NB4 (cell line): ENCODE results near the gene ARHGAP26.

ENCODE experiments used
- DNase-seq: peaks from one replicate; pipeline ENCODE4 v3.0.0; 2010; ENCODE audit warnings: low read depth
- H3K4me3 ChIP-seq: one replicate; pipeline ENCODE4 v1.5.1; 2011; ENCODE audit warnings: mild to moderate bottlenecking, low read depth, low read length, moderate library complexity
- CTCF ChIP-seq: IDR thresholded peaks from one replicate; pipeline ENCODE4 v1.5.1; 2012; ENCODE audit warnings: low read depth, low read length
- MYC ChIP-seq: IDR thresholded peaks from 2 replicates; pipeline ENCODE4 v1.6.1; 2011; ENCODE audit warnings: low read depth, low read length
- POLR2A ChIP-seq: IDR thresholded peaks from 2 replicates; pipeline ENCODE4 v1.6.1; 2011; ENCODE audit warnings: mild to moderate bottlenecking; ENCODE audit not compliant: insufficient read length; ENCODE audit errors: extremely low read depth
- TF ChIP-seq, protein P1 (sequence below): IDR thresholded peaks from 2 replicates; pipeline ENCODE4 v1.6.1; 2011; ENCODE audit warnings: low read depth, low read length

Gene ARHGAP26

DNA sequence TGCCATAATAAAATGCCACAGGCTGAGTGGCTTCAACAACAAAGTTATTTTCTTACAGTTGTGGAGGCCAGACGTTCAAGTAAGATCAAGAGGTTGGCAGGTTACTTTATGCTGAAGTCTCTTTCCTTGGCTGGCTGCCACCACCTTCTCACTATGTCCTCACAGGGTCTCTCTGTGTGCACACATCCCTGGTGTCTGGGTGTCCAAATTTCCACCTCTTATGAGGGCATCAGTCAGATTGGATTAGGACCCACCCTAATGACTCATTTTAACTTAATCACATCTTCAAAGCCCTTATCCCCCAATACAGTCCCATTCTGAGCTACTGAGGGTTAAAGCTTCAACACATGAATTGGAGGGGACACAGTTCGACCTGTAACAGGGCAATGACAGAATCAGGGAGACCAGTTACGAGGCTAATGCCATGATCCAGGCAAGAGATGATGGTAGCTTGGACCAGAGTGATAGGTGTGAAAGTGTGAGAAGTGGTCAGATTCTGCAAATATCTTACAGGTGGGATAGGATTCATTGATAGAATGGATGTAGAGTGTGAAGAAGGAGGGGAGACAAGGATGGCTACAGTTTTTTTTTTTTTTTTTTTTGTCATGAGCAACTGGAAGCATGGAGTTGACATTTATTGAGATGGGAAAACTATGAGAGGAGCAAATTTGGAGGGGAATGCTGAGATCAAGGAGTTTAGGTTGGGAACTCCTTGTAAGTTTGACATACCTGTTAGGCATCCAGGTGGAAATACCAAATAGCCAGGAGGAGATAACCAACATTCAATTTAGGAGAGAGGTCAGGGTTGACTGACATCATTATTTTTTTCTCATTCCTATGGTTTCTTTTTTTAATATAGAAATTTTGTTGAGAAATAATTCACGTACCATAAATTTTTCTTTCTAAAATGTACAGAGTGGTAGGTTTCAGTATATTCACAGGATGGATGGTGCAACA, 44.7 kb upstream of the ARHGAP26 start:
- no peak for DNase-seq
- TF ChIP-seq, protein P1, sequence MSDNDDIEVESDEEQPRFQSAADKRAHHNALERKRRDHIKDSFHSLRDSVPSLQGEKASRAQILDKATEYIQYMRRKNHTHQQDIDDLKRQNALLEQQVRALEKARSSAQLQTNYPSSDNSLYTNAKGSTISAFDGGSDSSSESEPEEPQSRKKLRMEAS = no peak
- TF ChIP-seq MYC (no peak), POLR2A (no peak), CTCF (no peak)
- H3K4me3 ChIP-seq = no peak overlapping the region

- no peak for TF ChIP-seq CTCF
- no peak for TF ChIP-seq POLR2A
- TF ChIP-seq, protein P1 = no peak
- no peak for TF ChIP-seq MYC
- H3K4me3 ChIP-seq = no peak overlapping the region
- peak; percentile 76 for DNase-seq
These were observed 43.9 kb upstream of the ARHGAP26 start for GRCh38 chr5:142726188-142726731.

DNA sequence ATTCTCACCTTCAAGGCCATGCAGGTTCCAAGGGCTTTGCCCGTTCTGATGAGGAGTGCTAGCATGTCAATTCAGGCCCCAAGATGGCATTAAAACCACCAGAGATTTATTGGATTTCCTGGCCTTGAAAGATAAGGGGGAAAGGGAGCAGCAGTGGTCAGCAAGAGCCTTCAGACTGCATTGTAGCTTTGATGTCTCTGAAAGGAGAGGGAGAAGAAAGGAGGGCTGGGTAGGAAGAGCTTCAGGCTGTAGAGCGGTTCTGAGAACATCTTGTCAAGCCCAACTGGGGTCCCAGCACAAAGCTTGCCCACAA, 42.5 kb upstream of the ARHGAP26 start:
- peak; percentile 57 for DNase-seq
- TF ChIP-seq, protein P1 = no peak
- TF ChIP-seq CTCF = no peak
- H3K4me3 ChIP-seq = no peak overlapping the region

DNA sequence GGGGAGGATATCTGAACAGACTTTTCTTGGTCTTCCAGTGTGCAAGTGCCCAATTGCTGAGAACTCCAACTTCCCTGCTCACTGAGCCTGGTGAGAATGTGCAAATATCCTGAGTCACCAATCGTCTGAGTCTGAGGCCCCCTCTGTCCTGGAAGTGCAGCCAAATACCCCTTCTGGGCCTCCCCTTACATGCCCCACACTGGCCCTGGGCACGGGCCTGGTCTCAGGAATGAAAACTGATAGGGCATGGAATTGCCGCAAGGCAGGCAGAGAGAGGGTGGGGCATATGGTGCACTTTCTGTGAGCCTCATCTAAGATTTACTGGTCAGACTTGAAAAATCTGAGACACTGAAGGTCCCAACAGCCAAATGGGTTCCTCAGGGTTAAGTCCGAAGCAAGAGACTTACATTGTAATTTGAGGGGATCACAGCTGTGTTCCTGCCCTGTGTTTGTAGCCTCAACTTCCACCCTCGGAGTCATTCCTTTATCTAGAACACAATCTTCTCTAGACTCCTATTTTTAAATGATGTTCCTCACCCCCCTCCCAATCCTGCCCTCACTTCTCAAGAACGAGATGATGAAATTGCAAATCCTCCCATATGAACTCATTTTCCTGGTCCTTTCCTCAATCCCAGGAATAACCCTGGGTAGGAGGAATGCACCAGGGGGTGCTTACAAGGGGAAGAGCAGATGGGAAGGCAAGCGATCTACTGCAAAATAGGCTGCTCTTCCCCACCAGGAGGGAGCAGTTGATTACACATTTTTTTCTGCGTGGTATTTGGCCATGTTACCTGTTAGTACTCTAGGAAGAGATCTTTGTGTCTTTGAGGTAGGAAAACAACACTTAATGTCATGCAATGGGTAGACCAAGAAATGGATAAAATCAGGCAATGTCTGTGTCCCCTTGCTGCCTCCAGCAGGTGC, 34.6 kb upstream of the ARHGAP26 start:
- no peak for TF ChIP-seq CTCF
- TF ChIP-seq POLR2A = no peak
- DNase-seq = no peak
- no peak overlapping the region for H3K4me3 ChIP-seq

DNA sequence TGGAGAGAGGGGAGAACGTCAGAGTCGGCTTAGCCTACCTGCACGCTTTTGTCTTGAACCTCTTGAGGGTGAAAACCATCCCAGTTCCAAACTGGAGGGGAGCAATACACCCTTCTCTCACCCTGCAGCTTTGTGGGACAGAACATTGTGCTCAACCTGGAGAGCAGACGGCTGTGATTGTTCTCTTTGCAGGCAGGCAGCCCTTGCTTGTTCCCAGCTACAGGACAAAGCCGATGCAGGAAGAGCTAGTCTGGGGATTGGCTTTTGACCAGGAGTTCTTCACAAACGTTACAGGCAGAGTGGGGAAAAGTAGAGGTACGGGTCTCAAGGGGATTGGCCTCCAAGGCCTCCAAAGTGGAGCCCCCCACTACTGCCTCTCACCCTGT, 33.9 kb upstream of the ARHGAP26 start:
- TF ChIP-seq POLR2A (no peak), MYC (no peak), CTCF (no peak)
- TF ChIP-seq, protein P1 = no peak
- no peak overlapping the region for H3K4me3 ChIP-seq
- DNase-seq = no peak
